ENCODE data around the gene LPIN2. TPM values are rescaled to one million over a fixed set of nuclear protein-coding genes. Genes with fewer than 3 reads are reported as not detected.

Gene LPIN2
- total RNA-seq, 1 donor from 2014 or later, result 11.0 TPM

DNA sequence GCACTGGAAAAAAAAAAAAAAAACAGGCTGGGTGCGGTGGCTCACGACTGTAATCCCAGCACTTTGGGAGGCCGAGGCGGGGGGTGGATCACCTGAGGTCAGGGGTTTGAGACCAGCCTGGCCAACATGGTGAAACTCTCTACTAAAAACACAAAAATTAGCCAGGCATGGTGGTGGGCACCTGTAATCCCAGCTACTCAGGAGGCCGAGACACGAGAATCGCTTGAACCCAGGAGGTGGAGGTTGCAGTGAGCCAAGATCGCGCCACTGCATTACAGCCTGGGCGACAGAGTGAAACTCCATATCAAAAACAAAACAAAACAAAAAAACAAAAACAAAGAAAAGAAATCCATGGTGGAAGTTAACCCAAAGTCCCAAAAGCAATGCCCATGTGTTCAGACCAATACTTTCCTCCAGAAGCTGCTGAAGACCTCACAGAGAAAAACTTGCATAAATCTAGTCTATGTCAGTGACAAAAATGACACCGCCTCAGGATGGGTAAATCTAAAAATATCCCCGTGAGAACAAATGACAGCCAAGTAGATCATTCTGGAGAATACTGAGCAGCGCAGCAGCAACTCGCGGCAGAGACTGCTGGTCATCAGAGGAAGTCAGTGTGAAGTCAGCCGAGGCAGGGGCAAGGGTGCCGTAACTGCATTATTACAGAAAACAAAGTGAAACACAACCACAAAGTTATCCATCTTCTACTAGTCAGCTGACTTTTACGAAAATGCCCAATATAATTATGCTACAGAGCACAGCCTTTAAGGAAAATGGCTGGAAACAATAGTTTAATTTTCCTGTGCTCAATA, 41.0 kb downstream of the LPIN2 start:
- Histone ChIP-seq H3K9me3 (ENCODE audit: control insufficient read depth in 3 of 3, low read length in 3 of 3) (no peaks in the 10 kb centered on the region), H3K9ac (ENCODE audit: low read depth in 1 of 3, low read length in 3 of 3) (peak overlapping the region in 2 of 3 donors; percentile 47 to 48), H3K4me1 (ENCODE audit: control insufficient read depth in 3 of 3, insufficient read depth in 3 of 3, low read length in 3 of 3) (peaks cover 7 to 14% (median 10%) of the 10 kb centered on the region in 3 donors), H3K36me3 (ENCODE audit: control insufficient read depth in 3 of 3, insufficient read depth in 3 of 3, low read length in 3 of 3) (no peaks in the 10 kb centered on the region), H3K4me3 (ENCODE audit: low read length in 3 of 3) (peak overlapping the region in 1 of 3 donors; percentile 38), H3K27me3 (ENCODE audit: control insufficient read depth in 3 of 3, insufficient read depth in 3 of 3, low read length in 3 of 3) (no peaks in the 10 kb centered on the region), H3K27ac (ENCODE audit: low read depth, low read length) (peak overlapping the region; percentile 37)

DNA sequence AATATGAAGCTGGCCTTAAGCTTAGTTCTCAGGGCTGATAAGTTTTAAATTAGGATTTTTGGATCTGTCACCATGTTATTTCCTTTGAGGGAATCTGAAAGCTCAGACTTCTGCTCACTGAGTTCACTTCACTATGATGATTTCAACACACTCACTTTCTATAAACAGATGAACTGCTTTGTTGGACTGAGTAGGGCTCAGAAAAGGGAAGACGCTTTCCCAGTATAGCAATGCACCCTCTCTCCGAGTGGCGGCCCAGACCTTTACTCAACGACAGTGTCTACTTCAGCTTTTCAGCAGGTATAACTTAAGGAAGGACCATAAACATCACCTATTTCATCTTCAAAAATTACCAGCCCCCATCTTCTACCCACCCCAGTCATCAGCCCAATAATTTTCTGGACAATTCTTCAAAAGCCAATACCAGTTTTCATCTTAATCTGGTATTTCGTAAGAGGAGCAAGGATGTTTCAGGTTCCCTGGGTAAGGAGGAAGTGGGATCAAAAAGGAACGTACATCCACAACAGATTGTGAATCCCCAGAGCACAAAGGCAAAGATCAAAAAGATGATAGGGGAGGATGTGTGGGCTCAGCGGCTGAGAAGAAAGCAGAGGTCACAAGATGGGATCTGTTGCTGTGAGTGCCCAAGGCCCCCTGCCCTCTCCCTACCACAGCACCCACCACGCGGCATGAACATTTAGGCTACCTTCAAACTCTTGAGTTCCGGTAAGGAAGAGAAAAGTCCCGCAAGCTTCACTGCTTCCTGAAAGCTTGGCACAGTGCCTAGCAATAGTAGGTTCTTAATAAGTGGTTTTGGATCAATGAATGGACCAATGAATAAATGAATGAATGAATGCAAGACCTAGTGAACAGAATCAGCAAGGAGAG, 41.9 kb downstream of the LPIN2 start:
- Histone ChIP-seq H3K4me1 (ENCODE audit: control insufficient read depth in 3 of 3, insufficient read depth in 3 of 3, low read length in 3 of 3) (peaks cover 7 to 14% (median 10%) of the 10 kb centered on the region in 3 donors), H3K9ac (ENCODE audit: low read depth in 1 of 3, low read length in 3 of 3) (no peak overlapping the region), H3K27me3 (ENCODE audit: control insufficient read depth in 3 of 3, insufficient read depth in 3 of 3, low read length in 3 of 3) (no peaks in the 10 kb centered on the region), H3K4me3 (ENCODE audit: low read length in 3 of 3) (no peak overlapping the region), H3K36me3 (ENCODE audit: control insufficient read depth in 3 of 3, insufficient read depth in 3 of 3, low read length in 3 of 3) (no peaks in the 10 kb centered on the region), H3K27ac (ENCODE audit: low read depth, low read length) (peak overlapping the region; percentile 48), H3K9me3 (ENCODE audit: control insufficient read depth in 3 of 3, low read length in 3 of 3) (no peaks in the 10 kb centered on the region)

- H3K4me3 ChIP-seq (ENCODE audit: low read length in 3 of 3), result no peak overlapping the region
- H3K36me3 ChIP-seq (ENCODE audit: control insufficient read depth in 3 of 3, insufficient read depth in 3 of 3, low read length in 3 of 3), result no peaks in the 10 kb centered on the region
- no peak overlapping the region for H3K9ac ChIP-seq (ENCODE audit: low read depth in 1 of 3, low read length in 3 of 3)
- peak overlapping the region; percentile 15 for H3K27ac ChIP-seq (ENCODE audit: low read depth, low read length)
- peaks cover 7 to 14% (median 10%) of the 10 kb centered on the region in 3 donors for H3K4me1 ChIP-seq (ENCODE audit: control insufficient read depth in 3 of 3, insufficient read depth in 3 of 3, low read length in 3 of 3)
- no peaks in the 10 kb centered on the region for H3K27me3 ChIP-seq (ENCODE audit: control insufficient read depth in 3 of 3, insufficient read depth in 3 of 3, low read length in 3 of 3)
- H3K9me3 ChIP-seq (ENCODE audit: control insufficient read depth in 3 of 3, low read length in 3 of 3), result no peaks in the 10 kb centered on the region
Measured at GRCh38 chr18:2970344-2970743, 42.6 kb downstream of the LPIN2 start.

DNA sequence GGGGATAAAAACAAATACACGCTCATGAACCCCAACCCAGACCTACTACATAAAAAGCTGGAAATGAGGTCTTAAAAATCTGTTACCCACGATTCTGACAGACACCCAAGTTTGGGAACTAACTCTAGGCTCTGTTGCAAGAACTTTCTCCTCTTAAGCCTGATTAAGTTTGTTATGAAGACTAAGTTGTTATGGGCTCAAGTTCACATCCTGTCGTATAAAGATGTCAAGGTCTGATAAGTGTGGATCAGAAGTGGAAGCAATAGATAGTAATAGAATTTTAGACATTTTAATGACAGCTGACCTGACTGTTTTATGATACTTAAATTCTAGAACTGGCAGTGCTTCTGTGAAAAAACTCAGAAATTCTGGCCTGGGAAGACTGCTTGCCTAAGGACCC, 43.2 kb downstream of the LPIN2 start:
- no peaks in the 10 kb centered on the region for H3K27me3 ChIP-seq (ENCODE audit: control insufficient read depth in 3 of 3, insufficient read depth in 3 of 3, low read length in 3 of 3)
- no peaks in the 10 kb centered on the region for H3K36me3 ChIP-seq (ENCODE audit: control insufficient read depth in 3 of 3, insufficient read depth in 3 of 3, low read length in 3 of 3)
- no peak overlapping the region for H3K27ac ChIP-seq (ENCODE audit: low read depth, low read length)
- H3K9ac ChIP-seq (ENCODE audit: low read depth in 1 of 3, low read length in 3 of 3), result no peak overlapping the region
- H3K4me3 ChIP-seq (ENCODE audit: low read length in 3 of 3), result no peak overlapping the region
- no peaks in the 10 kb centered on the region for H3K9me3 ChIP-seq (ENCODE audit: control insufficient read depth in 3 of 3, low read length in 3 of 3)
- peaks cover 7 to 14% (median 10%) of the 10 kb centered on the region in 3 donors for H3K4me1 ChIP-seq (ENCODE audit: control insufficient read depth in 3 of 3, insufficient read depth in 3 of 3, low read length in 3 of 3)

- H3K36me3 ChIP-seq (ENCODE audit: control insufficient read depth in 3 of 3, insufficient read depth in 3 of 3, low read length in 3 of 3), result no peaks in the 10 kb centered on the region
- no peaks in the 10 kb centered on the region for H3K9me3 ChIP-seq (ENCODE audit: control insufficient read depth in 3 of 3, low read length in 3 of 3)
- H3K27me3 ChIP-seq (ENCODE audit: control insufficient read depth in 3 of 3, insufficient read depth in 3 of 3, low read length in 3 of 3), result no peaks in the 10 kb centered on the region
- no peak overlapping the region for H3K9ac ChIP-seq (ENCODE audit: low read depth in 1 of 3, low read length in 3 of 3)
- H3K4me1 ChIP-seq (ENCODE audit: control insufficient read depth in 3 of 3, insufficient read depth in 3 of 3, low read length in 3 of 3), result peaks cover 7 to 14% (median 10%) of the 10 kb centered on the region in 3 donors
- H3K27ac ChIP-seq (ENCODE audit: low read depth, low read length), result peak overlapping the region; percentile 3
- no peak overlapping the region for H3K4me3 ChIP-seq (ENCODE audit: low read length in 3 of 3)
Measured at GRCh38 chr18:2968606-2969005, 44.3 kb downstream of the LPIN2 start.

DNA sequence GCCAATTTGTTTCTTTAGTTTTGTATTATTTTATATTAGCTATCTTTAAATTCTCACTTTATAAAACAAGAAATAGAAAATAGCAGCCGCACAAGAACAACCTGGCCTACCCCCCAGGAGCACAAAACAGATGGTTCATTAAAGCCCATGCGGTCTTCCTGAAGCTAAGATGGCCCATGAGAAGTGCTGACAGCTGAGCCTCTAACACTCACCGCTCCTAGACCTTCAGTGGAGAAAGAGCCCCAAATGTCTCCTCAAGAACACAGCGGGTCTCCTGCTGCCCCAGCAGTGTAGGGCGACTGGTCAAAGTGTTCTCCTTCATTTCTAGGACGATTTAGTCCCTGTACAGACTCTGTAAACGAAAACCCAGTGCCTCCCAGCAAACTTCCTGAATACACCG, 45.1 kb downstream of the LPIN2 start:
- Histone ChIP-seq H3K27me3 (ENCODE audit: control insufficient read depth in 3 of 3, insufficient read depth in 3 of 3, low read length in 3 of 3) (no peaks in the 10 kb centered on the region), H3K4me1 (ENCODE audit: control insufficient read depth in 3 of 3, insufficient read depth in 3 of 3, low read length in 3 of 3) (peaks cover 7 to 11% (median 10%) of the 10 kb centered on the region in 3 donors), H3K4me3 (ENCODE audit: low read length in 3 of 3) (no peak overlapping the region), H3K27ac (ENCODE audit: low read depth, low read length) (no peak overlapping the region), H3K36me3 (ENCODE audit: control insufficient read depth in 3 of 3, insufficient read depth in 3 of 3, low read length in 3 of 3) (no peaks in the 10 kb centered on the region), H3K9ac (ENCODE audit: low read depth in 1 of 3, low read length in 3 of 3) (peak overlapping the region in 1 of 3 donors; percentile 12), H3K9me3 (ENCODE audit: control insufficient read depth in 3 of 3, low read length in 3 of 3) (no peaks in the 10 kb centered on the region)

DNA sequence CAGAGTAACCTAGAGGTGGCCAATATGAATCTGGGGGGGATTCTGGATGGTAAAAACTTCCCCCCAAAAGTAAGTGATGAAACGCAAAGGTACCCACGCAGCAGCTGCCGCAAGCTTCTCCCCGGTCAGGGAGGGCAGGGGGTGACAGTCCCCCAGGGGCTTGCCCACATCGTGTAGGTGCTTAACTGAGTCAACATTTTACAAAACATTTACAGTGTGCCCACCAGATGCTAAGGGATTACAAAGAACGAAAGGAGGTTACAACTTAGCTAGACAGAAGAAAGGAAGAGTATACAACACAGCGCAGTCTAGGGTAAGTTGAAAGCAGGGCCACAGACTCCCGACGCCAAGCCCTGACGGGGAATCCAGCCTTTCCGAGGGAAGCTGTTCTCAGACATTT, 45.6 kb downstream of the LPIN2 start:
- H3K4me1 ChIP-seq (ENCODE audit: control insufficient read depth in 3 of 3, insufficient read depth in 3 of 3, low read length in 3 of 3), result peaks cover 7 to 11% (median 10%) of the 10 kb centered on the region in 3 donors
- no peaks in the 10 kb centered on the region for H3K36me3 ChIP-seq (ENCODE audit: control insufficient read depth in 3 of 3, insufficient read depth in 3 of 3, low read length in 3 of 3)
- H3K9ac ChIP-seq (ENCODE audit: low read depth in 1 of 3, low read length in 3 of 3), result no peak overlapping the region
- no peaks in the 10 kb centered on the region for H3K27me3 ChIP-seq (ENCODE audit: control insufficient read depth in 3 of 3, insufficient read depth in 3 of 3, low read length in 3 of 3)
- no peak overlapping the region for H3K27ac ChIP-seq (ENCODE audit: low read depth, low read length)
- no peak overlapping the region for H3K4me3 ChIP-seq (ENCODE audit: low read length in 3 of 3)
- no peaks in the 10 kb centered on the region for H3K9me3 ChIP-seq (ENCODE audit: control insufficient read depth in 3 of 3, low read length in 3 of 3)

DNA sequence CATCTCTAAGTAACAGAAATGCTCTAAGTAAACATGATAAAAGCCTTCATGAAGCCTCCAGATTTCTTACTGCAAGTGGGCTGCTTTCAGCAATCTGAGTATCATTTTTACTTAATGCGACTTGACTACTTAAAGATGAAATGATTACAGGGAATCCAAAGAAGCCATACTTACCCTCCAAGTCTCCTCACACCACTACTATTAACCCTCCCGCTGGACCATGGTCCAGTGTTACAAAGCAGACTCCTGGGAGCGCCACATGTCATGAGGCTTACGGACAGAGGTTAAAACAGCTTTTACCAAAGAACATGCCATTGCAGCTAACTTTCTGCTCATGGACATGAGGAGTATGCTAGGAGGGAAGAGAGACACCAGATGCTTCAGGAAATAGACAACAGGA, 46.4 kb downstream of the LPIN2 start:
- Histone ChIP-seq H3K9me3 (ENCODE audit: control insufficient read depth in 3 of 3, low read length in 3 of 3) (no peaks in the 10 kb centered on the region), H3K36me3 (ENCODE audit: control insufficient read depth in 3 of 3, insufficient read depth in 3 of 3, low read length in 3 of 3) (no peaks in the 10 kb centered on the region), H3K27me3 (ENCODE audit: control insufficient read depth in 3 of 3, insufficient read depth in 3 of 3, low read length in 3 of 3) (no peaks in the 10 kb centered on the region), H3K4me3 (ENCODE audit: low read length in 3 of 3) (no peak overlapping the region), H3K27ac (ENCODE audit: low read depth, low read length) (no peak overlapping the region), H3K9ac (ENCODE audit: low read depth in 1 of 3, low read length in 3 of 3) (no peak overlapping the region), H3K4me1 (ENCODE audit: control insufficient read depth in 3 of 3, insufficient read depth in 3 of 3, low read length in 3 of 3) (peaks cover 8 to 15% (median 12%) of the 10 kb centered on the region in 3 donors)

GRCh38 chr18:2965797-2966196, 47.1 kb downstream of the LPIN2 start:
- Histone ChIP-seq H3K4me1 (ENCODE audit: control insufficient read depth in 3 of 3, insufficient read depth in 3 of 3, low read length in 3 of 3) (peaks cover 4 to 21% (median 20%) of the 10 kb centered on the region in 3 donors), H3K36me3 (ENCODE audit: control insufficient read depth in 3 of 3, insufficient read depth in 3 of 3, low read length in 3 of 3) (no peaks in the 10 kb centered on the region), H3K27ac (ENCODE audit: low read depth, low read length) (no peak overlapping the region), H3K9me3 (ENCODE audit: control insufficient read depth in 3 of 3, low read length in 3 of 3) (no peaks in the 10 kb centered on the region), H3K27me3 (ENCODE audit: control insufficient read depth in 3 of 3, insufficient read depth in 3 of 3, low read length in 3 of 3) (no peaks in the 10 kb centered on the region), H3K4me3 (ENCODE audit: low read length in 3 of 3) (no peak overlapping the region), H3K9ac (ENCODE audit: low read depth in 1 of 3, low read length in 3 of 3) (no peak overlapping the region)
